H1 (cell line): ENCODE results near the gene RTKN. TPM values are rescaled to one million over a fixed set of nuclear protein-coding genes. Genes with fewer than 3 reads are reported as not detected.

Experiments used
- CTCF ChIA-PET: fragments of 300-600 bp; sonication (Branson Sonifier 250); formaldehyde crosslinking; loops from one replicate; lab custom pipeline; 2021; ENCODE audit not compliant: partially characterized antibody; lab: Charles Lee
- POLR2A ChIA-PET: fragments of 300-600 bp; sonication (Branson Sonifier 250); formaldehyde crosslinking; loops from one replicate; lab custom pipeline; 2021; ENCODE audit warnings: inconsistent platforms; ENCODE audit not compliant: partially characterized antibody; lab: Charles Lee
- DNase-seq, 2 experiments: peaks; one replicate each; pipeline versions ENCODE4 v3.0.0 to v3.0.0-alpha.2; 2010 to 2022; ENCODE audit warnings: low spot score in 2 of 2, low read depth in 1 of 2, mixed read lengths in 1 of 2
- FAIRE-seq: peaks from 2 replicates; lab custom pipeline; 2011; peaks lifted over from hg19 to GRCh38; lab: Jason Lieb, UNC
- H2AFZ ChIP-seq: 2 replicates; pipeline ENCODE4 v1.8.1; 2012; ENCODE audit warnings: low read length, inconsistent platforms
- H2AK5ac ChIP-seq: 2 replicates; pipeline ENCODE4 v1.6.1; 2013; ENCODE audit warnings: low read depth, low read length
- H2BK120ac ChIP-seq: replicated peaks from 2 replicates; pipeline ENCODE3; 2013; ENCODE audit warnings: low read depth, low read length, inconsistent platforms
- H2BK12ac ChIP-seq: 2 replicates; pipeline ENCODE4 v1.6.1; 2013; ENCODE audit warnings: low read depth, low read length
- H2BK15ac ChIP-seq: 2 replicates; pipeline ENCODE4 v1.6.1; 2013; ENCODE audit warnings: low read length
- H2BK20ac ChIP-seq: 2 replicates; pipeline ENCODE4 v1.6.1; 2013; ENCODE audit warnings: low read length
- H2BK5ac ChIP-seq: 2 replicates; pipeline ENCODE4 v1.6.1; 2013; ENCODE audit warnings: low read depth, low read length
- H3K14ac ChIP-seq: 2 replicates; pipeline ENCODE4 v1.6.1; 2013; ENCODE audit warnings: inconsistent platforms; ENCODE audit not compliant: insufficient read length
- H3K18ac ChIP-seq: 2 replicates; pipeline ENCODE4 v1.6.1; 2013; ENCODE audit warnings: low read length; ENCODE audit errors: extremely low read depth
- H3K23ac ChIP-seq: 2 replicates; pipeline ENCODE4 v1.6.1; 2013; ENCODE audit warnings: inconsistent platforms; ENCODE audit not compliant: insufficient read length
- H3K23me2 ChIP-seq: 2 replicates; pipeline ENCODE4 v1.6.1; 2013; ENCODE audit warnings: low read depth, low read length
- H3K27ac ChIP-seq: 2 replicates; pipeline ENCODE4 v1.6.1; 2011; ENCODE audit warnings: low read depth, low read length, inconsistent platforms
- H3K27me3 ChIP-seq, 4 experiments: replicated peaks in 1 of 4; 1 replicate in 1 of 4; 2 replicates in 3 of 4; pipeline versions ENCODE4 v1.6.1 to v1.8.1; 2011 to 2013; ENCODE audit warnings: low read length in 3 of 4, mild to moderate bottlenecking in 3 of 4, inconsistent platforms in 2 of 4, mixed read lengths in 2 of 4, moderate library complexity in 1 of 4; ENCODE audit not compliant: control insufficient read depth in 3 of 4, insufficient read depth in 3 of 4; ENCODE audit errors: extremely low read depth in 1 of 4
- H3K36me3 ChIP-seq, 4 experiments: 2 replicates each; pipeline versions ENCODE4 v1.6.1 to v1.8.1; 2011 to 2013; ENCODE audit warnings: mild to moderate bottlenecking in 4 of 4, low read length in 3 of 4, moderate library complexity in 2 of 4, control low read depth in 1 of 4, inconsistent platforms in 1 of 4; ENCODE audit not compliant: insufficient read depth in 4 of 4, control insufficient read depth in 2 of 4
- H3K4ac ChIP-seq: replicated peaks from 2 replicates; pipeline ENCODE3; 2013; ENCODE audit warnings: low read length, low read depth, mixed read lengths, inconsistent platforms; ENCODE audit not compliant: insufficient read length
- H3K4me1 ChIP-seq, 4 experiments: replicated peaks in 1 of 4; 1 replicate in 1 of 4; 2 replicates in 3 of 4; pipeline versions ENCODE4 v1.6.1 to v1.8.1; 2011 to 2013; ENCODE audit warnings: low read length in 3 of 4, inconsistent platforms in 2 of 4, mixed read lengths in 1 of 4; ENCODE audit not compliant: insufficient read depth in 4 of 4, control insufficient read depth in 3 of 4
- H3K4me2 ChIP-seq, 2 experiments: 2 replicates each; pipeline versions ENCODE4 v1.6.1 to v1.8.1; 2011 to 2013; ENCODE audit warnings: low read depth in 2 of 2, low read length in 2 of 2, control low read depth in 1 of 2, inconsistent platforms in 1 of 2, mild to moderate bottlenecking in 1 of 2; ENCODE audit not compliant: insufficient read depth in 1 of 2
- H3K4me3 ChIP-seq, 4 experiments: fragments of 200-600, 300-600 bp in 1 of 4; sonication (generic), shearing (Covaris generic), sonication (Bioruptor Twin) in 1 of 4; 2 replicates each; pipeline versions ENCODE4 v1.5.1 to v1.8.1; 2011 to 2016; ENCODE audit warnings: low read length in 4 of 4, low read depth in 3 of 4, control low read depth in 2 of 4, inconsistent platforms in 2 of 4, mild to moderate bottlenecking in 2 of 4, mixed read lengths in 1 of 4, moderate library complexity in 1 of 4; ENCODE audit not compliant: insufficient read depth in 2 of 4; ENCODE audit errors: extremely low read depth in 1 of 4
- H3K56ac ChIP-seq: replicated peaks from 2 replicates; pipeline ENCODE3; 2013; ENCODE audit warnings: low read depth, mild to moderate bottlenecking, mixed read lengths, low read length, inconsistent platforms; ENCODE audit not compliant: insufficient read length
- H3K79me1 ChIP-seq: 2 replicates; pipeline ENCODE4 v1.6.1; 2013; ENCODE audit warnings: low read depth, low read length, control low read depth
- H3K79me2 ChIP-seq, 2 experiments: 2 replicates each; pipeline versions ENCODE4 v1.6.1 to v1.8.1; 2012 to 2013; ENCODE audit warnings: low read length in 2 of 2, mild to moderate bottlenecking in 2 of 2, inconsistent platforms in 1 of 2; ENCODE audit not compliant: insufficient read depth in 2 of 2, control insufficient read depth in 1 of 2
- H3K9ac ChIP-seq, 4 experiments: replicated peaks in 1 of 4; 1 replicate in 1 of 4; 2 replicates in 3 of 4; pipeline versions ENCODE4 v1.6.1 to v1.8.1; 2011 to 2013; ENCODE audit warnings: low read depth in 3 of 4, low read length in 3 of 4, control low read depth in 2 of 4, mild to moderate bottlenecking in 2 of 4, moderate library complexity in 2 of 4, inconsistent platforms in 1 of 4; ENCODE audit errors: extremely low read depth in 1 of 4
- H3K9me3 ChIP-seq, 2 experiments: 2 replicates each; pipeline versions ENCODE4 v1.6.1 to v1.8.1; 2012 to 2013; ENCODE audit warnings: mild to moderate bottlenecking in 2 of 2, moderate library complexity in 2 of 2, control low read depth in 1 of 2, inconsistent platforms in 1 of 2, low read depth in 1 of 2, low read length in 1 of 2, mixed read lengths in 1 of 2; ENCODE audit not compliant: insufficient read depth in 2 of 2
- H4K20me1 ChIP-seq, 2 experiments: replicated peaks in 1 of 2; 2 replicates each; pipeline versions ENCODE3 to v1.8.1; 2011 to 2013; ENCODE audit warnings: inconsistent platforms in 2 of 2, low read length in 2 of 2, mild to moderate bottlenecking in 1 of 2; ENCODE audit not compliant: insufficient read depth in 2 of 2, control insufficient read depth in 1 of 2
- H4K5ac ChIP-seq: 2 replicates; pipeline ENCODE4 v1.6.1; 2013; ENCODE audit warnings: low read length, low read depth, mixed read lengths, inconsistent platforms; ENCODE audit not compliant: insufficient read length
- H4K8ac ChIP-seq: 2 replicates; pipeline ENCODE4 v1.8.0; 2013; ENCODE audit warnings: mild to moderate bottlenecking, moderate library complexity, low read length, inconsistent platforms; ENCODE audit not compliant: insufficient read depth; ENCODE audit errors: extremely low read depth
- H4K91ac ChIP-seq: replicated peaks from 2 replicates; pipeline ENCODE3; 2013; ENCODE audit warnings: low read length, mixed read lengths, inconsistent platforms; ENCODE audit not compliant: insufficient read length
- BRCA1 ChIP-seq: IDR thresholded peaks from 2 replicates; pipeline ENCODE4 v1.6.1; 2012; ENCODE audit warnings: low read depth, low read length, improper control_type of control experiment
- CEBPB ChIP-seq: IDR thresholded peaks from 2 replicates; pipeline ENCODE4 v1.6.1; 2012; ENCODE audit warnings: low read depth, low read length
- CTBP2 ChIP-seq: IDR thresholded peaks from 2 replicates; pipeline ENCODE4 v1.7.0; 2011; ENCODE audit warnings: borderline replicate concordance, mild to moderate bottlenecking, moderate library complexity, mixed read lengths, low read length; ENCODE audit not compliant: insufficient read depth, insufficient read length
- HDAC6 ChIP-seq: IDR thresholded peaks from one replicate; pipeline ENCODE4 v1.7.1; 2012; ENCODE audit warnings: low read depth, mild to moderate bottlenecking, inconsistent platforms, low read length, moderate library complexity
- KDM1A ChIP-seq: fragments of 200-600, 300-600 bp; sonication (generic); IDR thresholded peaks from 2 replicates; pipeline ENCODE4 v1.7.1; 2016; ENCODE audit warnings: mild to moderate bottlenecking, low read length, borderline replicate concordance
- KDM4A ChIP-seq: IDR thresholded peaks from one replicate; pipeline ENCODE4 v1.7.1; 2012; ENCODE audit warnings: low read depth, mild to moderate bottlenecking, moderate library complexity, low read length, inconsistent platforms; ENCODE audit not compliant: severe bottlenecking
- NANOG ChIP-seq: IDR thresholded peaks from 2 replicates; pipeline ENCODE4 v1.6.1; 2011; ENCODE audit warnings: low read length, low read depth, mild to moderate bottlenecking, inconsistent platforms; ENCODE audit not compliant: insufficient read depth, poor library complexity, severe bottlenecking
- USF2 ChIP-seq: IDR thresholded peaks from 2 replicates; pipeline ENCODE4 v1.6.1; 2011; ENCODE audit warnings: low read length, improper control_type of control experiment
- YY1 ChIP-seq: IDR thresholded peaks from 2 replicates; pipeline ENCODE4 v1.6.1; 2011; ENCODE audit warnings: low read depth, mild to moderate bottlenecking, low read length
- WGBS, 2 experiments: shearing (Covaris generic) in 1 of 2; methylation state at CpG; one replicate each; pipeline versions ENCODE4 v1.1.6 to v1.1.7; 2013 to 2015; ENCODE audit warnings: low lambda C conversion rate in 2 of 2, mixed read lengths in 2 of 2, inconsistent platforms in 1 of 2, low coverage in 1 of 2, missing lambda C conversion rate in 1 of 2; ENCODE audit not compliant: insufficient replicate concordance in 2 of 2, insufficient coverage in 1 of 2, insufficient read length in 1 of 2; ENCODE audit errors: extremely low coverage in 1 of 2, missing lambda C conversion rate in 1 of 2; 5-methylcytosine and 5-hydroxymethylcytosine counted together
- polyA plus RNA-seq, 7 experiments: library from polyadenylated mRNA; depleted of rRNA in 3 of 7; stranded (reverse) in 5 of 7; unstranded in 2 of 7; fragments of >200 nt in 5 of 7; fragments of 200-250 nt in 2 of 7; gene quantifications; 1 replicate in 5 of 7; 2 replicates in 1 of 7; 4 replicates in 1 of 7; pipeline versions ENCODE4 v1.2.1 to v1.2.3, GENCODE V29; 2011 to 2013; ENCODE audit warnings: missing spikeins in 2 of 7, mixed read lengths in 2 of 7
- total RNA-seq: library from RNA; stranded (reverse); fragmentation: NEBNext Ultra II Directional; extraction: Animal tissue kit (Norgen Biotek cat#: 25700); gene quantifications from 2 replicates; pipeline ENCODE4 v1.2.1, GENCODE V29; 2021

The RTKN gene
- total and polyA plus RNA-seq, 2 of the 8 experiments (the other 6 are each of a cell fraction or from before 2014, with no cell fraction given): 40.2 to 54.1 TPM

GRCh38 chr2:74396149-74396548 is 45.6 kb downstream of the RTKN start:
- Histone ChIP-seq H3K4ac (no peak overlapping the region), H3K9ac (no peak overlapping the region), H3K4me1 (peaks cover 0 to 3% (median 0%) of the 10 kb centered on the region in 4 experiments; a peak in 3 of 7 replicates), H4K91ac (no peak overlapping the region), H2AK5ac (no peak overlapping the region), H2BK120ac (no peak overlapping the region), H3K79me1 (no peaks in the 10 kb centered on the region), H3K23ac (no peak overlapping the region), H3K4me3 (no peak overlapping the region), H3K23me2 (peaks cover 3% of the 10 kb centered on the region), H2BK5ac (no peak overlapping the region), H2BK15ac (no peak overlapping the region), H3K4me2 (no peak overlapping the region), H3K14ac (no peak overlapping the region), H3K27ac (no peak overlapping the region), H3K18ac (no peak overlapping the region), H2AFZ (no peak overlapping the region), H3K27me3 (no peaks in the 10 kb centered on the region), H4K5ac (no peak overlapping the region), H3K36me3 (no peaks in the 10 kb centered on the region), H3K79me2 (peaks cover 0 to 2% of the 10 kb centered on the region in 2 experiments; a peak in 3 of 4 replicates), H4K8ac (no peak overlapping the region), H3K56ac (no peak overlapping the region), H2BK12ac (no peak overlapping the region), H2BK20ac (no peak overlapping the region), H4K20me1 (no peaks in the 10 kb centered on the region), H3K9me3 (no peaks in the 10 kb centered on the region)
- WGBS, 2 experiments: 88% methylated on average over 2 of the region's 2 CpGs; no CpG with 5 or more reads in 1 of the 2 experiments
- POLR2A ChIA-PET: interaction anchor here (0.6 kb wide), 1 partner anchor 261 kb away, joined by 3 read pairs; no protein-coding TSS in a partner anchor
- DNase-seq: no peak
- FAIRE-seq: no peak
- CTCF ChIA-PET: interaction anchor here (1.1 to 1.2 kb wide), 2 partner anchors 44 to 61 kb away, joined by 3 to 4 read pairs; no protein-coding TSS in a partner anchor
- no peak for TF ChIP-seq YY1
- TF ChIP-seq CTBP2: no peak
- TF ChIP-seq USF2: no peak
- TF ChIP-seq BRCA1: no peak
- TF ChIP-seq CEBPB: no peak
- TF ChIP-seq KDM1A: no peak
- no peak for TF ChIP-seq HDAC6
- no peak for TF ChIP-seq NANOG
- no peak for TF ChIP-seq KDM4A
